Subcutaneous adipose tissue (tissue), 4 donors: ENCODE measurements around the gene PDCD10. TPM values are rescaled to one million over a fixed set of nuclear protein-coding genes. Genes with fewer than 3 reads are reported as not detected.

Experiments used
- CTCF ChIP-seq: fragments of 450-650 bp; IDR thresholded peaks from one replicate; pipeline ENCODE4 v1.5.1; 2016; ENCODE audit warnings: low read depth, mild to moderate bottlenecking, control low read depth, antibody characterized with exemption, moderate library complexity
- total RNA-seq, 4 donors: library from RNA; depleted of rRNA; stranded (reverse); fragments of >200 nt; gene quantifications; one replicate each; pipeline ENCODE4 v1.1.0, GENCODE V29; 2016

PDCD10 gene
- total RNA-seq = 100 to 1,000 TPM in 1 of 4 donors, 10 to 100 TPM in 3; 46.5 to 103 (median 77.6) TPM

DNA sequence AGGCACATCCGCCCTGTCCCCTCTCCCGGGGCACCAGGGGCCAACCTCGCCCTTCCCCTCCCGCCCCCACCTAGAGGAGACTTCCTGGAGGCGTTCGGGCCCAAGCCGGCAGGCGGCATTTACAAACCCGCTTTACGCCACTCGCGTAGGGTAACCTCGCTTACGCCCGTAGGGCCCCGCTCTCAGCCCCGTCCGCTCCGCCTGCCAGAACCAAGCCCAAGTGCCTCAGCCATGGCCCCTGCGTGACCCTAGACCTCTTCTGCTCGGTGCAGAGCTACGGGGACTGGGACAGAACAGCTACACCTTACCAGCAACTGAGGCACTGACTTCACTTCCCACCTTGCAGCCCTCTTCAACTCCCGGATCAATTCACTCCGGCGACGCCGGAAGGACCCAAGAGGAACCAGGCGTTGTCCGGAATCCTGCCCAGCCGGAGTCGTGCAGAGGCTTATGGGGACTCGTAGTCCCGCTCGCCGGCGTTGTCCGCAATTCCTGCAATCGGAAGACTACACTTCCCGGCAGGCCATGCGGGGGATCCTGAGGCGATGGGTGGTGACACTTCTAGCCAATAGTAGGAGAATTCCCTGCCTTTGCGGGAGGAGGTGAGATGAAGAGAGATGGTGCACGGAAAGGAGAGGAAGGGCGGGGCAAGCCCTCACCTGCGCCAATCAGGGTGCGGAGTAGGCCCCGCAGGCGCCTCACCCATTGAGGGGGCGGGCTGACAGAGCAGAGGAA lies at the start of gene PDCD10:
Gene PDCD10 (minus strand): TSS at position 395 of the 735 bp plus-strand sequence. CDS start 14,735 bp downstream, outside the sequence.
- TF ChIP-seq CTCF = no peak

DNA sequence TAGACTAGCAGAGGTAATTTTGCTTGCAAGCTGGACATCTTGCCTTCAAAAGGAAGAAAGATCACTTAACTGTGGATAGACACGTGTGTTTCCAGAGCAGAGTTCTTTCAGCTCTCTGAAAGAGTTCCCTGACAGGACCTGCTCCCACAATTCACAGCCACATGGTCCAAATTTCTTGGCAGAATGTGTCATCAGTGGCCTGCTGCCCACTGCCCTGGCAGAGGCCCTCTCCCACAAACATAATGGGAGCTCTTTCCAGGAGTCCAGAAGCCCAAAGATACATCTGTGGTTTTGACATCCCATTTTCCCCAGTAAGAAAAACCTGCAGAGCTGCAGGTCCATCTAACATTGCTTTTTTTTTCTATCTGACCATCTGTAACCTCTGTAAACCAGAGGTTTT lies 49.1 kb upstream of the PDCD10 start:
- no peak for TF ChIP-seq CTCF

DNA sequence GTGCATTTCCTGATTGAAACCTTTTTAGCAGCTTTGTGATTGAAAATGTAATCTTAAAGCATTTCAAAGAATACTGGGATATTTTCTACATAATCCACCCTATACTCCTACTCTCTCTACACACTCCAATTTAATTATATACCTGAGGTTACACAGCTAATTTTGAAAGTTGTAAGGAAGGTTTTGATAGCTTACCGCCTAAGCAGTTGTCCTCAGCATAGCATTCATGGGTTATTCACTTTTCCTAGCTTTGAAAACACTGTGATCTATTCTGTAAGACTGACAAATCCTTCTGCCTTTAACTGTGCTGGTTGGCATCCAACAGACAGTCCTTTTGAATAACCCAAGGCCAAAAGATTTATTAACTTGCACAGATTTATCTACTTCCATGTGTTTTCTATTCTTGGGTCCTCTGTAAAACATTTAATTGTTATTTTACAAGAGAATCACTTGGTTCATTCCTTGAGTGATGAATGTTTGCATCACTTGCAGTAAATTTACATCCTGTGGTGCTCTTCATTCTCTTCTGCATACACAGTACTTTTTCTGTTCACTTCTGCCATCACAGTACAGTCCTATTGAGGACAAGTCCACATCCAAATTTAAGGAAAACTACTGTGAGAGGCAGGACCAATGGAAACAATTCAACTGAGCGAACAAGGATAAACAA lies 45.7 kb upstream of the PDCD10 start:
- no peak for TF ChIP-seq CTCF

DNA sequence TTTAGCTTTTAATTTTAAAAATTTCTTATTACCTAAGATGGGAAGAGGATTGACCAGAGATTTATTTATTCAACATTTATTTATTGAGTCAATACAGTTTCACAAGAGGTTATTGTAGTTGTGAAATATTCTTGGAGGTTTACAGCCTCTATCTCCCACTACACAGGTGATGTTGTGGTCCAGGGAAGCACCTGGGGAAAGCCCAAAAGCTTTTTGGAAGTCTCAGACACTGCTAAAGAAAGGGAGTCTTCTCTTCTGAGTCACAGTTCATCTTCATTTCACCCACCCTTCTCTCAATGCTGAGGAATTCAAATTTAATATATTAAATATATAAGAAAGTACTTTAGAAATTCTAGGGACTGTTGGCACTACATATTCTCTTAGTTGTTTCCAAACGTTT lies 42.7 kb upstream of the PDCD10 start:
- no peak for TF ChIP-seq CTCF

- no peak for TF ChIP-seq CTCF
These were observed 41.5 kb upstream of the PDCD10 start for GRCh38 chr3:167776066-167776685.

DNA sequence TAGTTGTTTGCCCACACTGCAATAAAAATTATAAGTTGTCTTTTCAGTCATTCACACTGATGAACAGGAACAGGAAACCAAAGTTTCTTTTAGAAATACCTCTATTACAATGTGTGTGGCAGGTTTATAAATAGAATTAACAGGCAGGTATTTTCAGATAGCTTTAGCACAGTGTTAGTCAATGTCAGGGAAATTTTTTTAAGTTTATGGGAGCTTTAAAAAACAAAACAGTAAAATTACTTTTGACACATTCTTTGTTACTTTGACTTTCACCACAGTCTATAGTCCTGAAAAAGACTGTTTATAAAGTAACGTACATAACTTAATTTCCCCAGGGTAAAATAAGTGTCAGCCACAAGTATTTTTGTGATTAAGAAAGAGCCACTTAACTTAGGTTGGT lies 38.9 kb upstream of the PDCD10 start:
- no peak for TF ChIP-seq CTCF

DNA sequence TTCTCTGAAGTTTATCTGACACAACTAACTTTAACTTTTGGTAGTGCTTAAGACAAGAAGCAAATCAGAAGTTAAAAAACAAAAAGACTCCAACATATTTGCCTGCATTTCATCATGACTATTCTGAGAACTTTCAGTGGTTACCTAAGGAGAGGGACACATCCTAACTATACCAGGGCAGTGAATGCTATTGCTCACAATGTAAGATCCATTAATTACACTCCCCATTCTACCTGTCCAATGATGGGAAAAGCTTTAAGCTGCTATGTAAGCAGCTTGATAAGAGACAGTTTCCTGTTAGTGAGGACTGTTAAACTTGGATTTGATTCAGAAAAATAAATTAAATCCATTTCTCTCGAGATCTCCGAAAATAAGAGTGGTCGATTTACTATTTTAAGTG lies 38.3 kb upstream of the PDCD10 start:
- TF ChIP-seq CTCF = no peak
